Measurements from ENCODE around the gene DGAT2.

DNA sequence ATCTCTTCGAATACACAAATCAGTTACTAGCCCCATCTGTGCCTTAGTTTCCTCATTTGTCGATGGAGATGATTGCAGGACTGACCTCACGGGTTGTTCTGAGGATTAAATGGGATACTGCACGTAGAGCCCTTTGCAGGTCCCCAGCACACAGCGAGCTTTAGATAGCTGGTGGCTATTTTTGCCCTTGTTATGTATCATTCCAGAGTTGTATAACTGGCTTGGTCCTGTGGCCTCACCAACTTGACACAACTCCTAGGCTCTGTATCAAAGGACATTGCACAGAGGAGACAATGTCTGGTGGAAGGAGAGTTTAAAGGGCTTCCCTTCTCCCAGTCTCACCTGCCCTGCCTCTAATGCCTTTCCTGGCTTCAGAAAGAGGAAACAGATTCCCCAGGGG lies 22.8 kb upstream of the DGAT2 start:
- TF ChIP-seq, protein P1, sequence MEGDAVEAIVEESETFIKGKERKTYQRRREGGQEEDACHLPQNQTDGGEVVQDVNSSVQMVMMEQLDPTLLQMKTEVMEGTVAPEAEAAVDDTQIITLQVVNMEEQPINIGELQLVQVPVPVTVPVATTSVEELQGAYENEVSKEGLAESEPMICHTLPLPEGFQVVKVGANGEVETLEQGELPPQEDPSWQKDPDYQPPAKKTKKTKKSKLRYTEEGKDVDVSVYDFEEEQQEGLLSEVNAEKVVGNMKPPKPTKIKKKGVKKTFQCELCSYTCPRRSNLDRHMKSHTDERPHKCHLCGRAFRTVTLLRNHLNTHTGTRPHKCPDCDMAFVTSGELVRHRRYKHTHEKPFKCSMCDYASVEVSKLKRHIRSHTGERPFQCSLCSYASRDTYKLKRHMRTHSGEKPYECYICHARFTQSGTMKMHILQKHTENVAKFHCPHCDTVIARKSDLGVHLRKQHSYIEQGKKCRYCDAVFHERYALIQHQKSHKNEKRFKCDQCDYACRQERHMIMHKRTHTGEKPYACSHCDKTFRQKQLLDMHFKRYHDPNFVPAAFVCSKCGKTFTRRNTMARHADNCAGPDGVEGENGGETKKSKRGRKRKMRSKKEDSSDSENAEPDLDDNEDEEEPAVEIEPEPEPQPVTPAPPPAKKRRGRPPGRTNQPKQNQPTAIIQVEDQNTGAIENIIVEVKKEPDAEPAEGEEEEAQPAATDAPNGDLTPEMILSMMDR (IDR thresholded peaks at IDR 0.05; ENCODE audit: insufficient read depth, low read length): no peak
- TF ChIP-seq GABPA (IDR thresholded peaks at IDR 0.05; ENCODE audit: low read depth) (no peak), POLR2AphosphoS5 (IDR thresholded peaks at IDR 0.05; ENCODE audit: low read depth) (no peak)
- TF ChIP-seq, protein P2, sequence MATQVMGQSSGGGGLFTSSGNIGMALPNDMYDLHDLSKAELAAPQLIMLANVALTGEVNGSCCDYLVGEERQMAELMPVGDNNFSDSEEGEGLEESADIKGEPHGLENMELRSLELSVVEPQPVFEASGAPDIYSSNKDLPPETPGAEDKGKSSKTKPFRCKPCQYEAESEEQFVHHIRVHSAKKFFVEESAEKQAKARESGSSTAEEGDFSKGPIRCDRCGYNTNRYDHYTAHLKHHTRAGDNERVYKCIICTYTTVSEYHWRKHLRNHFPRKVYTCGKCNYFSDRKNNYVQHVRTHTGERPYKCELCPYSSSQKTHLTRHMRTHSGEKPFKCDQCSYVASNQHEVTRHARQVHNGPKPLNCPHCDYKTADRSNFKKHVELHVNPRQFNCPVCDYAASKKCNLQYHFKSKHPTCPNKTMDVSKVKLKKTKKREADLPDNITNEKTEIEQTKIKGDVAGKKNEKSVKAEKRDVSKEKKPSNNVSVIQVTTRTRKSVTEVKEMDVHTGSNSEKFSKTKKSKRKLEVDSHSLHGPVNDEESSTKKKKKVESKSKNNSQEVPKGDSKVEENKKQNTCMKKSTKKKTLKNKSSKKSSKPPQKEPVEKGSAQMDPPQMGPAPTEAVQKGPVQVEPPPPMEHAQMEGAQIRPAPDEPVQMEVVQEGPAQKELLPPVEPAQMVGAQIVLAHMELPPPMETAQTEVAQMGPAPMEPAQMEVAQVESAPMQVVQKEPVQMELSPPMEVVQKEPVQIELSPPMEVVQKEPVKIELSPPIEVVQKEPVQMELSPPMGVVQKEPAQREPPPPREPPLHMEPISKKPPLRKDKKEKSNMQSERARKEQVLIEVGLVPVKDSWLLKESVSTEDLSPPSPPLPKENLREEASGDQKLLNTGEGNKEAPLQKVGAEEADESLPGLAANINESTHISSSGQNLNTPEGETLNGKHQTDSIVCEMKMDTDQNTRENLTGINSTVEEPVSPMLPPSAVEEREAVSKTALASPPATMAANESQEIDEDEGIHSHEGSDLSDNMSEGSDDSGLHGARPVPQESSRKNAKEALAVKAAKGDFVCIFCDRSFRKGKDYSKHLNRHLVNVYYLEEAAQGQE (IDR thresholded peaks at IDR 0.05; ENCODE audit: insufficient replicate concordance, low read depth): no peak

All from HL-60 (cell line).